Activated naive CD4-positive, alpha-beta T cell treated with anti-CD3 and anti-CD28 coated beads, Interleukin-2, amount 50 U/mL, for 72 hours (primary cell): ENCODE results near the gene CAMKMT. TPM values are rescaled to one million over a fixed set of nuclear protein-coding genes. Genes with fewer than 3 reads are reported as not detected.

ENCODE experiments used
- ATAC-seq, 2 donors: fragments of 150-1000 bp; cut with Tn5 transposase; 2 replicates each; pipeline ENCODE4 v1.10.0; 2021; ENCODE audit warnings: mild to moderate bottlenecking in 2 of 2, moderate library complexity in 2 of 2
- DNase-seq, 2 donors: peaks; one replicate each; pipeline ENCODE4 v3.0.0; 2021 to 2022; ENCODE audit warnings: low spot score in 2 of 2
- H3K27ac Mint-ChIP-seq, 2 donors: one replicate each; pipeline ENCODE4 v1.8.0; 2022; ENCODE audit warnings: mild to moderate bottlenecking in 2 of 2, mixed read lengths in 2 of 2
- H3K36me3 Mint-ChIP-seq, 2 donors: one replicate each; pipeline ENCODE4 v1.8.0; 2022; ENCODE audit warnings: mixed read lengths in 2 of 2
- H3K9me3 Mint-ChIP-seq, 2 donors: one replicate each; pipeline ENCODE4 v1.8.0; 2022; ENCODE audit warnings: mixed read lengths in 2 of 2
- total RNA-seq, 2 donors: library from RNA; stranded (reverse); gene quantifications; one replicate each; pipeline ENCODE4 v1.2.3, GENCODE V29; 2022

Gene CAMKMT
- total RNA-seq, 2 donors from 2014 or later = 14.6 to 17.3 TPM

GRCh38 chr2:44656460-44656859, 294.7 kb downstream of the CAMKMT start:
- DNase-seq (no peak), ATAC-seq (no peak)
- Mint-ChIP-seq H3K36me3 (no peaks in the 10 kb centered on the region), H3K9me3 (no peaks in the 10 kb centered on the region), H3K27ac (no peak overlapping the region)

DNA sequence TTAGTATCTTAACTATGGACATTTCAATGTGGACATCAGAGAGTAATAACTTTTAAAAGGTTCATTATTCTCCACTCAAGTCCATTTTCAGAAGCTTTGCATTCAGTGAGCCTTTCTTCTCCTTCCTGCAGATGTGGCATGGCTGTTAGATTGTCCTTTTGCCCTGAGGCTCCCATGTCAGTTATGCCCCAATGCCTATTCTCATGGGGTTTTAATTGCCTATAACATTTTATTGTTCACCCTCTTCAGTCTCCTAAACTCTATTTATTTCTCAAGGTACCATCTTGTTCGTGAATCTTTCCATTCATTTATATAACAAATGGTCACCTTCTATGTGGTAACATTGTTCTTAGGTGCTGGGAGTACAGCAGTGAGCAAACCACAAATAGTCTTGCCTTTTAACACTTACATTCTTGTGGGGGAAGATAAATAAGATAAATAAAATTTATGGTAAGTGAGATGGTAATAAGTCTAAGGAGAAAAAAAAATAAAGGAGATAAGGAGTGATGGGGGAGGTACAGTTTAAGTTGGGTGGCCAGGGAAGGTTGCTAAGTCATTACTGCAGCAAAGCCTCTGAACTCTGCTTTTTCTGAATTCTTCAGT, 301.8 kb downstream of the CAMKMT start:
- DNase-seq (no peak), ATAC-seq (no peak)
- Mint-ChIP-seq H3K9me3 (no peaks in the 10 kb centered on the region), H3K36me3 (no peaks in the 10 kb centered on the region), H3K27ac (no peak overlapping the region)

- no peaks in the 10 kb centered on the region for H3K9me3 Mint-ChIP-seq
- ATAC-seq = no peak
- no peaks in the 10 kb centered on the region for H3K36me3 Mint-ChIP-seq
- DNase-seq = no peak
- H3K27ac Mint-ChIP-seq = no peak overlapping the region
Measured at GRCh38 chr2:44668336-44668735, 306.6 kb downstream of the CAMKMT start.

GRCh38 chr2:44671276-44671675, 309.5 kb downstream of the CAMKMT start:
- Mint-ChIP-seq H3K9me3 (no peaks in the 10 kb centered on the region), H3K27ac (no peak overlapping the region), H3K36me3 (no peaks in the 10 kb centered on the region)
- ATAC-seq (no peak), DNase-seq (no peak)

DNA sequence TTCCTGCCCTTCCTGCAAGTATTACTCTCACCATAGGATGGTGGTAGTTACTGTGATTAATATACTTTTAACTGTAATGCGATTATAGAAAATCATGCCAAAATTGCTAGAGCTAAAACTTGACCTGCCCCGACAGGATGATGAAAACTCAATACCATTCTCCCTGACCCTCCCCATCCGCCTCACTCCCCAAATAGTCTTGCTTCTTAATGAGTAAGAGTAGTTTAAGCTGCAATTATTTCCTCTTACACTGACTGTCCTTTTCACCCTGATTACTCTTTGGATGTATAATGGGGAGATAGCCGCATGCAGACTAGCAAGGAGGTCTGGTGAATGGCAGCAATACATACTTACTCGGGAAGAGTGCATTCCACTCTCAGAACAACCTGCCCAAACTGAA, 310.2 kb downstream of the CAMKMT start:
- DNase-seq (no peak), ATAC-seq (no peak)
- Mint-ChIP-seq H3K9me3 (no peaks in the 10 kb centered on the region), H3K36me3 (no peaks in the 10 kb centered on the region), H3K27ac (no peak overlapping the region)

DNA sequence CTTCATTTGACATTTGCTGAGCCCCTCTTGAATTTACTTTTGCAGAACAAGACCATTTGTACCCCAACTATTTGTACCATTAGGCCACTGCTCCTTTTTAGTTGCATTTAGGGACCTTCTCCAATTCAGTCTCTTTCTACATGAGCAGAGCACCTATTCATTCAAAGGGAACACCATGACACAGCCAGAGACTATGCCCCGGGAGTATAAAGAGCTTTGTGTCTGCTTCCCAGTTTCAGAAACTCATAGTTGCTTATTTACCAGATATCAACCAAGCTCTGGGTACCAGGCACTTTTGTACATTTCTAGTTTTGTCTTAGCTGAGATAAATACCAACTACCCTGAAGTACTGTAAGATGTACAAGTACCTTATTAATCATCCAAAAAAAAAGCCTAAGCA, 310.7 kb downstream of the CAMKMT start:
- DNase-seq (no peak), ATAC-seq (no peak)
- Mint-ChIP-seq H3K9me3 (no peaks in the 10 kb centered on the region), H3K36me3 (no peaks in the 10 kb centered on the region), H3K27ac (no peak overlapping the region)

GRCh38 chr2:44674473-44675284, 312.9 kb downstream of the CAMKMT start:
- no peak for ATAC-seq
- DNase-seq = no peak
- no peak overlapping the region for H3K27ac Mint-ChIP-seq
- no peaks in the 10 kb centered on the region for H3K36me3 Mint-ChIP-seq
- H3K9me3 Mint-ChIP-seq = no peaks in the 10 kb centered on the region

- Mint-ChIP-seq H3K36me3 (no peaks in the 10 kb centered on the region), H3K27ac (no peak overlapping the region), H3K9me3 (no peaks in the 10 kb centered on the region)
- DNase-seq = no peak
- no peak for ATAC-seq
Measured at GRCh38 chr2:44676379-44676778, 314.6 kb downstream of the CAMKMT start.

- H3K36me3 Mint-ChIP-seq = no peaks in the 10 kb centered on the region
- H3K27ac Mint-ChIP-seq = no peak overlapping the region
- no peaks in the 10 kb centered on the region for H3K9me3 Mint-ChIP-seq
- DNase-seq = no peak
- no peak for ATAC-seq
Measured at GRCh38 chr2:44679584-44679983, 317.8 kb downstream of the CAMKMT start.

DNA sequence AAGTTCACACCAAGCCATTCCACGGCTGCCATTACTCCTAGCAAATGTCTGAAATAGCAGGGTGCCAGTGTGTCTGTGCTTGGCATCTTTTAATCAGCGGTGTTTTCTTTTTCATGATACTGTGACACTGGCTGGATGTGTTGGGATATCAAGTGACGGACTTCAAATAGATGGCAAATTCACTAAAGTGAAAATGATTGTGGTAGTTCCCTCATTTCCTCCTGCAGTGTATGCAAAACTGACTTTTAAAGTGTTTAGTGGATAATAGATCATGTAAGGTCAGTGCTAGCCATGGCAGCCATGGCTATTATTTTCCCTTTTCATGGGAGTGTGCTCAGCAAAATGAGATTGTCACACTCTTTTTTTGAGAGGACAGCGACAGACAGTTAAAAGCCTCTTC, 318.2 kb downstream of the CAMKMT start:
- H3K36me3 Mint-ChIP-seq = no peaks in the 10 kb centered on the region
- no peak for ATAC-seq

DNA sequence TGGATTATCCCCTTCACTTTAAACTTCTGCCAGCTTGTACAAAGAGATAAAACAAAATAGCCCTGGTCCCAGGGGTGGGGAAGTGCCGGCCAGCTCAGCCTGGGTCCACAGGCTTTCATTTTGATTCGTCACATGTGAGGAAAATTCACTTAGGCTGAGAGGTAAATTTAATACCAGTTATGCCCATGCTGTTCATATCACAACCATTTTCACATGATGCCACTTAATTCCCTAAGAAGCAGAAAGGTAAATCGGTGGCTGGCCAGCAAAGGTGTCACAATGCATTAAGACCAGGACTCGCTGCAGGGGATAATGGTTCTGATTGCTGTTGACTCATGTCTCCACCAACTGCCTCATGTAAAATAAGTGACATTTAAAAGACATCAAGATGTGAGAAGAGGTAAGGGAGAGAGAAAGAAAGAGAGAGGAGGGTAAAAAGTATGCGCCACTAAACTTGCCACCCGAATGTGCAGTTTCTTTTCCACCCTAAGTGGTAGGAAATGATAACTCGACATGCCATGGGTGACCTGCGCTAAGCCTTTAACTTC, 318.8 kb downstream of the CAMKMT start:
- Mint-ChIP-seq H3K9me3 (no peaks in the 10 kb centered on the region), H3K27ac (no peak overlapping the region), H3K36me3 (no peaks in the 10 kb centered on the region)
- ATAC-seq (no peak), DNase-seq (no peak)

More for the DNA sequence above, 318.2 kb downstream of the CAMKMT start:
- no peak overlapping the region for H3K27ac Mint-ChIP-seq
- no peaks in the 10 kb centered on the region for H3K9me3 Mint-ChIP-seq
- DNase-seq = no peak

GRCh38 chr2:44680983-44681531, 319.3 kb downstream of the CAMKMT start:
- ATAC-seq (no peak), DNase-seq (no peak)
- H3K27ac Mint-ChIP-seq = no peak overlapping the region
- no peaks in the 10 kb centered on the region for H3K36me3 Mint-ChIP-seq
- no peaks in the 10 kb centered on the region for H3K9me3 Mint-ChIP-seq

DNA sequence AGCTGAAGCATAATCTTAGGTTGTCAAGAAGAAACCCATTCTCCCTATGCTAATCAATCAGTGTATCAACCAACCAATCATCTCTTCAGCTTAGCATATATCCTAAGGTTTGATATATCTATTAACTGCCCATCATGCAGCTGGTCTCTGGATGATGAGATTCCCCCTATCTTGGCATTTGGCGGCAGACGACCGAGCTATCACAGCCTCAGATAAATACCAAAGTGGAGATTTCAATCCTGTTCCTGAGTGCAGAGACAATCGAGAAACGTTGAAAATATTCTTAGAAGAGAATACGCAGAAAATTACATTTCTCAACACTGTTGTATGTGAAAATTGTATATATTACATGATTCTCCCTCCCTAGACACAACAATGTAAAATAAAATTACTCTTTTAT, 320.7 kb downstream of the CAMKMT start:
- Mint-ChIP-seq H3K27ac (no peak overlapping the region), H3K36me3 (no peaks in the 10 kb centered on the region), H3K9me3 (no peaks in the 10 kb centered on the region)
- ATAC-seq = no peak
- no peak for DNase-seq

DNA sequence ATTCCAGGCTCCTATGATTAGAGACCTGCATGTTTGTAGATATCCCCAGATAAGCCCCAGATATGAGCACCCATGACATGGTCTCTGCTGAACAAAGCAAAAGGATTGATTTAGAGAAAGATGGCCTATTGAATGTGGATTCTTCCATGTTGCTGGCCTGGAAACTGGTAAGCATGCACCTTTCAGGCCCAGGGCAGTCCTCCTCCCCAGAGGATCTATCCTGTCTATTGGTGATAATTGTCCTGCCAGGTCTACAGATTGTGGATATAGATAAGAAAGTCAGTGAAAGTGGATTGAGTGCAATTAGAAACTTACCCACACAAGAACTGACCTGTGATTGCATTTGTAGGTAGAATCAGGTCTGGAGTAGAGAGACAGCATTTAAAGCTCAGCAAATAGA, 322.8 kb downstream of the CAMKMT start:
- Mint-ChIP-seq H3K9me3 (no peaks in the 10 kb centered on the region), H3K27ac (no peak overlapping the region), H3K36me3 (no peaks in the 10 kb centered on the region)
- ATAC-seq (no peak), DNase-seq (no peak)

DNA sequence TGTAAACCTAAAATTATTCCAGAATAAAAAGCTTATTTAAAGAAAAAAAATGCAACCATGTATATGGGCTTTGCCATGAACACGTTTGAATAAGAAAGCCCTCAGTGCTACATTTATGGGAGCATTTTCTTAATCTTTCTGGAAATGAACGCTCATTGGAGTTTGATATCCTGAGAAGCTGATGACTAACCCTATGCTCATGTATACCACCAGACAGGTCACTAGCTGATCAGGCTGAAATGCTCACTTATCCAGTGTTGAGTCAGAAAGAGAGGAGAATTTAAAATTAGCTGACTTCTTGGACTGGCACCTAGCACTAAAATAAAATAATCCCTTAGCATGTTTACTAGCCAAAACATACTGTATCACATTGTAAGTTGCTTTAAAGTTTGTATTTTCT, 324.8 kb downstream of the CAMKMT start:
- Mint-ChIP-seq H3K36me3 (no peaks in the 10 kb centered on the region), H3K9me3 (no peaks in the 10 kb centered on the region), H3K27ac (no peak overlapping the region)
- DNase-seq (no peak), ATAC-seq (peak in 1 of 2 donors; percentile 22)

DNA sequence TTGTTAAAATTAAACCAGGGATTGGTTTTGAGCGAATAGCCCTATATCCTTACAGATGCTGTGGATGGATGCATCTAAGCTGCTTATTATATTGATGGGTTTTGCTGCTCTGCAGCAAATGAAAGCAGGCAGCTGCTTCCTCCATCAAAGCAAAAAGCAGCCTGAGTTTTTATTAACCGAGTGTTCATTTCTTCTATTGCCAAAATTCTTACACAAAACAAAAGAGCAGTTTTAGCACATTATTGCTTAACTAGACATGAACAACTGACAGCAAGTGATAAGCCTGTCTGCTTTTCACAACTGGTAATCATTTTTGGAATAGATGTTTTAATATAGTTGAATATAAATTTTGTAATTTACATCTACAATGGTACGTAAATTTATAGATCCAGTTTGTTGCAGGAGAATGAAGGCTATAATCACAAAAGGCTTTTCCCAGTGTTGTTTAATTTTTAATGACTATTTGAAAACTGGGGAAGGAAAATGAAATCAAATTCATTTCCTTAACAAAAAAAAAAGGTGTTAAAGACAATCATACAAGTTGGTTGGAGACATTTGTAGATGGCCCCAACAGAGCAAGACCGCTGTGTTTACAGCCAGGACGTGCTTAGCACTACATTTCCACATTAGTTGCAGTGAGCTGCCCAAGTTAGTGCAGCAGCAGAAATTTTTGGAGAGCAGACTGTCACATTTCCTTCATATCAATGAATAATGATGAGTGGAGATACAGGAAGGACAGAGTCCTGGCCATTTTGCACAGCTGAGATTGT, 326.1 kb downstream of the CAMKMT start:
- no peak overlapping the region for H3K27ac Mint-ChIP-seq

More for the DNA sequence above, 326.1 kb downstream of the CAMKMT start:
- DNase-seq (no peak), ATAC-seq (no peak)
- Mint-ChIP-seq H3K9me3 (no peaks in the 10 kb centered on the region), H3K36me3 (no peaks in the 10 kb centered on the region)
